HEK293 (cell line): Measurements from ENCODE around the gene COA3.

Experiments
- AEBP2 ChIP-seq: fragments of 450-650 bp; formaldehyde crosslinking; IDR thresholded peaks from 2 replicates; pipeline ENCODE4 v1.5.1; 2016; ENCODE audit warnings: missing biosample characterization, missing genetic modification characterization, borderline replicate concordance
- BCL6B ChIP-seq: fragments of 450-650 bp; formaldehyde crosslinking; IDR thresholded peaks from 2 replicates; pipeline ENCODE4 v1.5.1; 2017; ENCODE audit warnings: missing biosample characterization, missing genetic modification characterization
- GLI4 ChIP-seq: fragments of 450-650 bp; formaldehyde crosslinking; IDR thresholded peaks from 2 replicates; pipeline ENCODE4 v1.5.1; 2016; ENCODE audit warnings: missing biosample characterization, missing genetic modification characterization
- IKZF3 ChIP-seq: fragments of 450-650 bp; IDR thresholded peaks from 2 replicates; pipeline ENCODE4 v1.5.0; 2018; ENCODE audit warnings: missing biosample characterization, mild to moderate bottlenecking, missing genetic modification characterization, moderate library complexity
- KLF1 ChIP-seq: fragments of 450-650 bp; formaldehyde crosslinking; IDR thresholded peaks from 2 replicates; pipeline ENCODE4 v1.5.1; 2016; ENCODE audit warnings: missing biosample characterization, missing genetic modification characterization
- SP2 ChIP-seq: fragments of 450-650 bp; formaldehyde crosslinking; IDR thresholded peaks from 2 replicates; pipeline ENCODE4 v1.5.1; 2016; ENCODE audit warnings: missing biosample characterization, missing genetic modification characterization
- SP7 ChIP-seq: fragments of 450-650 bp; formaldehyde crosslinking; IDR thresholded peaks from 2 replicates; pipeline ENCODE4 v1.5.1; 2016; ENCODE audit warnings: missing biosample characterization, missing genetic modification characterization
- TRIM28 ChIP-seq: IDR thresholded peaks from 2 replicates; pipeline ENCODE4 v1.6.1; 2011; ENCODE audit warnings: low read length, control low read depth, borderline replicate concordance
- ZBTB21 ChIP-seq: fragments of 450-650 bp; formaldehyde crosslinking; IDR thresholded peaks from 2 replicates; pipeline ENCODE4 v1.5.1; 2017; ENCODE audit warnings: missing biosample characterization, missing genetic modification characterization
- ZBTB8A ChIP-seq: fragments of 450-650 bp; formaldehyde crosslinking; IDR thresholded peaks from 2 replicates; pipeline ENCODE4 v1.5.1; 2016; ENCODE audit warnings: missing biosample characterization, missing genetic modification characterization
- ZNF112 ChIP-seq: fragments of 450-650 bp; formaldehyde crosslinking; IDR thresholded peaks from 2 replicates; pipeline ENCODE4 v1.5.0; 2017; ENCODE audit warnings: missing biosample characterization, missing genetic modification characterization
- ZNF133 ChIP-seq: fragments of 450-650 bp; formaldehyde crosslinking; IDR thresholded peaks from 2 replicates; pipeline ENCODE4 v1.5.1; 2016; ENCODE audit warnings: missing biosample characterization, missing genetic modification characterization
- ZNF175 ChIP-seq: fragments of 450-650 bp; formaldehyde crosslinking; IDR thresholded peaks from 2 replicates; pipeline ENCODE4 v1.5.1; 2016; ENCODE audit warnings: missing biosample characterization, missing genetic modification characterization
- ZNF18 ChIP-seq: fragments of 450-650 bp; formaldehyde crosslinking; IDR thresholded peaks from 2 replicates; pipeline ENCODE4 v1.5.1; 2016; ENCODE audit warnings: missing biosample characterization, missing genetic modification characterization
- ZNF26 ChIP-seq: fragments of 450-650 bp; formaldehyde crosslinking; IDR thresholded peaks from 2 replicates; pipeline ENCODE4 v1.5.1; 2016; ENCODE audit warnings: missing biosample characterization, missing genetic modification characterization
- ZNF280C ChIP-seq: fragments of 450-650 bp; formaldehyde crosslinking; IDR thresholded peaks from 2 replicates; pipeline ENCODE4 v1.5.1; 2016; ENCODE audit warnings: missing biosample characterization, missing genetic modification characterization
- ZNF302 ChIP-seq: fragments of 450-650 bp; formaldehyde crosslinking; IDR thresholded peaks from 2 replicates; pipeline ENCODE4 v1.5.1; 2016; ENCODE audit warnings: missing biosample characterization, missing genetic modification characterization, low read depth
- ZNF416 ChIP-seq: fragments of 450-650 bp; formaldehyde crosslinking; IDR thresholded peaks from 2 replicates; pipeline ENCODE4 v1.5.1; 2016; ENCODE audit warnings: missing biosample characterization, missing genetic modification characterization
- ZNF473 ChIP-seq: fragments of 450-650 bp; formaldehyde crosslinking; IDR thresholded peaks from 2 replicates; pipeline ENCODE4 v1.5.1; 2017; ENCODE audit warnings: missing biosample characterization, missing genetic modification characterization
- ZNF488 ChIP-seq: fragments of 450-650 bp; formaldehyde crosslinking; IDR thresholded peaks from 2 replicates; pipeline ENCODE4 v1.5.1; 2016; ENCODE audit warnings: missing biosample characterization, missing genetic modification characterization
- ZNF510 ChIP-seq: fragments of 450-650 bp; formaldehyde crosslinking; IDR thresholded peaks from 2 replicates; pipeline ENCODE4 v1.5.1; 2018; ENCODE audit warnings: mild to moderate bottlenecking, missing genetic modification characterization, missing biosample characterization; ENCODE audit not compliant: insufficient replicate concordance
- ZNF529 ChIP-seq: fragments of 450-650 bp; formaldehyde crosslinking; IDR thresholded peaks from 2 replicates; pipeline ENCODE4 v1.5.1; 2017; ENCODE audit warnings: missing genetic modification characterization, missing biosample characterization; ENCODE audit not compliant: insufficient replicate concordance
- ZNF600 ChIP-seq: fragments of 450-650 bp; formaldehyde crosslinking; IDR thresholded peaks from 2 replicates; pipeline ENCODE4 v1.5.1; 2016; ENCODE audit warnings: missing biosample characterization, missing genetic modification characterization
- ZNF610 ChIP-seq: fragments of 450-650 bp; formaldehyde crosslinking; IDR thresholded peaks from 2 replicates; pipeline ENCODE4 v1.5.1; 2016; ENCODE audit warnings: missing biosample characterization, missing genetic modification characterization, borderline replicate concordance
- ZNF664 ChIP-seq: fragments of 450-650 bp; formaldehyde crosslinking; IDR thresholded peaks from 2 replicates; pipeline ENCODE4 v1.5.1; 2016; ENCODE audit warnings: missing biosample characterization, missing genetic modification characterization
- ZNF843 ChIP-seq: fragments of 450-650 bp; formaldehyde crosslinking; IDR thresholded peaks from 2 replicates; pipeline ENCODE4 v1.5.1; 2016; ENCODE audit warnings: missing biosample characterization, missing genetic modification characterization
- ZSCAN18 ChIP-seq: fragments of 450-650 bp; formaldehyde crosslinking; IDR thresholded peaks from 2 replicates; pipeline ENCODE4 v1.5.1; 2016; ENCODE audit warnings: missing biosample characterization, missing genetic modification characterization
- ZXDB ChIP-seq: fragments of 450-650 bp; formaldehyde crosslinking; IDR thresholded peaks from 2 replicates; pipeline ENCODE4 v1.5.1; 2016; ENCODE audit warnings: missing biosample characterization, missing genetic modification characterization

Gene COA3

GRCh38 chr17:42798383-42799380 is at the start of gene COA3, which contains the start of gene CNTD1 (continued):
- TF ChIP-seq ZNF18 (tag by site-specific recombination) (peak; percentile 59; the same call in 1 of the 2 replicates), ZNF302 (no peak), ZXDB (tag by site-specific recombination) (peak; percentile 87), ZNF112 (tag by site-specific recombination) (no peak), ZNF416 (tag by site-specific recombination) (0 out of 2 replicates have a peak, but pooled peaks have one; percentile 24), SP2 (peak; percentile 77), TRIM28 (peak; percentile 85; the same call in 1 of the 2 replicates), ZNF280C (tag by site-specific recombination) (no peak), KLF1 (tag by site-specific recombination) (no peak), ZNF610 (tag by site-specific recombination) (no peak; the same call in none of the 2 replicates), IKZF3 (no peak), ZNF843 (tag by site-specific recombination) (peak; percentile 55), ZNF664 (tag by site-specific recombination) (no peak), ZNF133 (tag by site-specific recombination) (no peak), ZSCAN18 (tag by site-specific recombination) (0 out of 2 replicates have a peak, but pooled peaks have one; percentile 49), ZBTB21 (tag by site-specific recombination) (no peak), ZNF473 (tag by site-specific recombination) (no peak), ZNF175 (tag by site-specific recombination) (no peak), ZNF26 (tag by site-specific recombination) (no peak; the same call in 1 of the 2 replicates), ZNF529 (tag by site-specific recombination) (no peak), SP7 (tag by site-specific recombination) (peak; percentile 69; the same call in 1 of the 2 replicates), ZNF488 (tag by site-specific recombination) (no peak; the same call in 1 of the 2 replicates), BCL6B (tag by site-specific recombination) (no peak), GLI4 (tag by site-specific recombination) (no peak; the same call in 1 of the 2 replicates), ZNF600 (tag by site-specific recombination) (peak; percentile 81), ZBTB8A (tag by site-specific recombination) (peak; percentile 98), AEBP2 (tag by site-specific recombination) (no peak), ZNF510 (tag by site-specific recombination) (no peak)
